ENCODE measurements around the gene TUFT1.
A peak's percentile ranks its signal among the peaks of the same experiment; 100 is the strongest.

Gene TUFT1

DNA sequence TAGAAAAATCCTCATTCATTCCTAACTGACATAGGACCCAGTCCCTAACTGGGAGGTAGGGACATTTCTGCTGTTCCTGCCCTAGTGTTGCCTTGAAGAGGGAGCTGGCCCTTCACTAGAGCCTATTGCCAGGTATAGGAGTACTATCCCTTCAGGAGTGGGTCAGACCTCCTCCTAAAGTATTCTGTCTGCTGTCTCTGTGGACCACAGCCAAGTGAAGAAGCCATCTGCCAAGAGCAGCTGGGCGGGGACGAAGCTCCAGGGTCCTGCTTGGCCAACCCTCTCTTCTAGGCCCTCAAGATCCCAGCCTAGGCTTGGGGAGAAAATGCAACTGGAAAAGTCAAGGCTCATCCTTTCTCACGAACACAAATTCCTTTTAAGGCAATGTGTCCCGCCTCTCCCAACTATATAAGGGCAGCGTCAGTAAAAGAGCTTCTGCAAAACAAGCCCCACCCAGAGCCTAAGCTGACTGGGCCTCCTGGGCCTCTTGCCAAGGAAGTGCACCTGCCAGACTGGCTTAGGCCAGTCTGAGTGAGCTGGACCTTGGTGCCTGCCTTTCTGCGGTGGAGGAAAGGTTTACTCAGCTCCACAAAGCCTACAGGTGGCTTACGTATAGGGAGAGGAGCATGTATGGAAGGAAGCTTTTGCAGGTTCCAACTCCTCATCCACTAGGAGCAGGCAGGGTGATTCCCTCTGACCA lies 638 bp upstream of the TUFT1 start:
- DNase-seq: no peak

DNA sequence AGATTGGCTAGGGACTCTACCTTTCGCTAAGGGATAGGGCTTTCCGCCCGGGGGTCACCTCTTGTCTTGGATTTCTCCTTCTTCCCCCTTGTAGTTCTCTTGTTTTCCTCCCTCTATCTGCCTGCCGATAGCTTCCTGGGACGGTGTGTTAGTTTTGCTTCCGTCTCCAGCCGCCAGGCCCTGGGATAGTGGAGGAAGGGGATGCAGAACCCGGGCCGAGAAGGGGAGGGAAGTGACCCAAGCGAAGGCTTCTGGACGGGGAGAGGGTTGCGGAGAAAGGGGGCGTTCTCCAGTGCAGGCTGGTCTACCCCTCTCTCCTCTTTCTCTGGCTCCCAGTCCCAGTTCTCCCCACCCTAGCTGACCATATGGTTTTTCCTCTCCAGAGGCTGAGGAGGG lies 871 bp downstream of the TUFT1 start:
- no peak for DNase-seq

DNA sequence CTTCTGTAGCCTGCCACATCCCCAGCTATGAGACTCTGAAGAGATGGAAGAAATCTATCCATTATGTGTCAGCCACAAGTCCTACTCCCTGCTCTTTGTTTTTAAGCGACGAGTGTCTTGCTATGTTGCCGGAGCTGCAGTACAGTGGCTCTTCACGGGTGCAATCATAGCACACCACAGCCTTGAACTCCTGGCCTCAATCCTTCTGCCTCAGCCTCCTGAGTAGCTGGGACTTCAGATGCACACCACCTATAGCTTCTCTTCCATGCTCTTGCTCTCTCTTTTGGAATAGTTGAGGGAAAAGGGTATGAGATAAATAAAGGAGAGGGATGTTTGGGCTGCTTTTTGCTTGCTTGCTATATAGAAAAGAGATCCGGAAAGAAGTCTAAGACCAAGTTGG lies 1.6 kb downstream of the TUFT1 start:
- no peak for DNase-seq

DNA sequence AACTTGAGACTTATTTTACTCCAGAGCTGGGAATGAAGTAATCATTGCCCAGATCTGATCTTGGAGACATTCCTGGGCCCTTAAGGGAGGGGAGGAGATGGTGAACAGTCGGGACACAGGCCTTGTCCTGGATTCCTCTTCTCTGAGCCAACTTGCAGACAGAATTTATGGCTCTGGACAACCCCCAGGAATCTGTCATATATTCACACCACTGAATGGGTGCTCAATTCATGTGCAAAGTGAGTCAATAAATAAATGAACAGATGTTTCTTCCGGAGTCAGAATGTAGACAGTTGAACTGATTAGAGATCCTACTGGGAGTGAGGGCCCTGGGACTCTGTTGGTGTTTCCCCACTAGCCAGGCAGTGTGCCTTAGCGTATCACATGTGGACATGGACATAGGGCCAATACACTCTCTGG lies 2.6 kb downstream of the TUFT1 start:
- no peak for DNase-seq

DNA sequence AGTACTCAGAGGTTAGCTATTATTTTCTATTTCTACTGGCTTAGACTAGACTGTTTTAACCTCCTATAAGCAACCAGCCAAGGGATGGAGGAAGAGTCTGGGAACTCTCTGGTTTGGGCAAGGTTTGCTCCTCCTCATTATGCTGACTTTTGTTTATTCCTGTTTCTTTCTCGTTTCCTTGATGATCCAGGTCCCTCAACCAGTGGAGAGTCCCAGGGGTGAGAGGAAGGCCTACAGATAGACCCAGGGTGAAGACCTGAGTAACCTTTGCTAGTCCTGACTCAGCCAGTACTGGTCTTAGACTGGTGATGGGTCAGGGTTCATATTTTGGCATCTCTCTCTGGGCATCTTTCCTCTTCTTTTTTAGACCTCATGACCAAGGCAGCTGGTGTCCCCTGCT lies 5.4 kb downstream of the TUFT1 start:
- no peak for DNase-seq

DNA sequence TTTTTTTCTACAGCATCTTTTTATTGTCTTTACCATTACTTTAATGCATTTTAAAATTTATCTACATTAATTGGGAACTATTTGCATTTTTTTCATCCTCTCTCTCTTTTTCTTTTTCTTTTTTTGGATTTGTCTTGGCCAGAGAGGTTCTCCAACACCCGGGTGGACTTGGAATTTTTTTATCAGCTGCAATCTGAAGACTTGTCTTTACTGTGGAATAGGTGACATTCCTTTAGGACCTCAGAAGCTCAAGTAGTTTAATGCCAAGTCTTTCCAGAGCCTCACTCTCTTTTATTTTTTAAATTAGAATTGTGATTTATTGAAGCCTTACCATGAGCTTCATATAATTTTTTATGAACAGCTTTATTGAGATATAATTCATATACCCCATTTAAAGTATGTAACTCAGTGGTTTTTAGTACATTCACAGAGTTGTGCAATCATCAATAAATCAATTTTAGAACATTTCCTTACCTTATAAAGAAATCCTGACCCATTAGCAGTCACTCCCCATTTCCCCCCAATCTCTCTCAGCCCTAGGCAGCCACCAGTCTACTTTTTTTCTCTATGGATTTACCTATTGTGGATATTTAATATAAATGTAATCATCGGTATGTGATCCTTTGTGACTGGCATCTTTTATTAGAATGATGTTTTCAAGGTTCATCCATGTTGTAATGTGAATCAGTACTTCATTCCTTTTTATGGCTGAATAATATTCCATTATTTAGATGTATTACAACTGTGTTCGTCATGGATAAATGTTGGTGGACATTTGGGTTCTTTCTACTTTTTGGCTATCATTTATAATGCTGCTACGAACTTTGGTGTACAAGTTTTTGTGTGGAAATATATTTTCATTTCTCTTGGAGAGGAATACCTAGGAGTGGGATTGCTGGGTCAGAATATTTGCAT lies 6.2 kb downstream of the TUFT1 start:
- DNase-seq: no peak

DNA sequence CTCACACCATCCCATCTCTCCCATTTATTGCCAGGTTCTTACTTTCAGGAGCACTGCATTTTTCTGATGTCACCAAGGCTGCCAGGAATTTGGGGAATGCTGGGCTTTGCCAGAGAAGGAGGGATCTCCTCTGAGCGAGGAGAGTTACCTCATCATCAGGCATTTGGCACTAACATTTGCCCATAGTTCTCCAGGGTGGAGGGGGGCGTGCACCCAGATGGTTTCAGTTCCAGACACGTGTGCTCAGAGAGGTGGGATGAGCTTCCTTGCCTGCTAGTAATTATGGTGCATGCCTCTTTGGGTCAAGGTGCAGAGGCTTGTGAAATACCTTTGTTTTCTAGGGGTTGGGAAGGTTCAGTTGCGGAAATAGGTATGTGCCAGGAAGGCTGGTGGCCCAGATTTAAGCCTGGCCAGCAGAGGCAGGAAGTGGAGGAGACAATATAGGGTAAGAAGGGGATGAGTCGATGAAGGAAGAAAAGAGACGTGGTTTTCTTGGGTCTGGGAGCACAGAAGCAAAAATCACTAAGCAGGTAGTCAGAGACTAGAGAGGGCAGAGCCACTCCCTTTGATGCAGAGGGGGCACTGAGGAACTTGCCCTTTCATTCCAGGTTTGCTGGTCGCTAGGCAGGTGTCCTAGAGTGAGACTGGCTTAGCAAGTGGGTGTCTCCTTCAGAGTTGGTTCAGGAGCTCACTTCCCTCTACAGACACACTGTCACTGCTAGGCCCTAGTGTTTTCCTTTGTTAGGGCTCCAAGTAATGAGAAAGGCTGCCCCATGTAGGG lies 7.2 kb downstream of the TUFT1 start:
- no peak for DNase-seq

DNA sequence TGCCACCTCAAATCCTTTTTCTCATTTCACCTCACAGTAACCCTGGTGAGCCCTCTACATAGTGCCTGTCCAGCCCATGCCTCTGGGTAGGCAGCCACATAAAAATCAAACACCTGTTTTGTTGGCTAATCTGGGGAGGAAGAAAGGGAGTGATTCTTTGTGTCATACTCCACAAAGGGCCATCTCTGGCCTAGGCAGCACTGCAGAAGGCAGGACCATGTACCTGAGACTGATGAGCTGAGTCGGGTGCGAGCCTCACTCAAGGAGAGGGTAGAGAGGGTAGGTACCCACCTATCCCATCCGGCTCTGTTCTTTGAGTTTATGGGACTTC lies 7.8 kb downstream of the TUFT1 start:
- no peak for DNase-seq

DNA sequence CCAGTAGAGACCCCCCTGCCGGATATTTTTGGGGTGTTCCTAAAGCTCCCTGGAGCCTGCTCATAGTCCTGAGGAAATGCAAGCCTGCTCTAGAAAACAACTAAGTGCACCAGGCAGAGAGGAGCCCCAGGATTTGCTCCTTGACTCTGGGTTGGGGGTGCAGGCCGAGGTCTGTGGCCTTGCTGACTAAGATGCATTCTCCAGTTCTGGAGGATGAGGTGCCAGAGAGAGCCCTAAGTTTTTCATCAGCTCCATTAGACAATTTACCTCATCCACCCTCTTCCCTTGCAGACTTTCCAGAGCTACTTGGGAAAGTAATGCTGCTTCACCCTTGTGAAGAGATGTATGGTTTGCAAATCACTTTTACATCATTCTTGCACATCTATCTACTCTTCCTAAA lies 9.1 kb downstream of the TUFT1 start:
- DNase-seq: no peak

DNA sequence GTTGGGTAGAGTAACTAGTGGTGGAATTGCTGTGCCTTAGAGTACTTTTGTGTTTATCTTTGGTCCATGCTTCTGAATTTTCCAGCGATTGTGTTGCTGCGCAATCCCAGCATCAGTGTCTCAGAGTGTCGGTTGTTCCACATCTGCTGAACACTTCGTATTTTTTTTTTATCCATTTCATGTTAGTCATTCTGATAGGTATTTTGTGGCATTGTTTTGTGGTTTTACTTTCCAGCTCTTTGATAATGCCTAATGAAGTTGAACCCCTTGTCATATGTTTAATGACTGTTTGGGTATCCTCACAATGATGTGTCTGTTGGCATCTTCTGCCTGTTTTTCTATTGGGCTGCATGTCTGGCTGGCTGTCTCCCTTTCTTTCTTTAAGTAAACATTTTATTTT lies 13.6 kb downstream of the TUFT1 start:
- no peak for DNase-seq

DNA sequence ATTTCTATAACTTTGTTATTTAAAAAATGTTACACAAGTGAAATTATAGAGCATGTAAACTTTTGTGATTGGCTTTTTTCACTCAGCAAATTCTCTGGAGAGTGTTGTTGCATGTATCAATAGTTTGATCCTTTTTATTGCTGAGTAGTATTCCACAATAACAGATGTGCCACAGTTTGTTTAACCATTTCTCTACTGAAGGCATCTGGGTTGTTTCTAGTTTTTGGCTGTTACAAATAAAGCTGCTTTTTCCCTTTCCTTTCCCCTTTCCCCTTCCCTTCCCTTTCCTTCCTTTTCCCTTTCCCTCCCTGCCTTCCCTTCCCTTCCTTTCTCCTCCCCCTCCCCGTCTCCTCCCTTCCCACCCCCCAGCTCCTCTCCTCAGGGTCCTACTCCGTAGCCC lies 15.9 kb downstream of the TUFT1 start:
- DNase-seq: no peak

DNA sequence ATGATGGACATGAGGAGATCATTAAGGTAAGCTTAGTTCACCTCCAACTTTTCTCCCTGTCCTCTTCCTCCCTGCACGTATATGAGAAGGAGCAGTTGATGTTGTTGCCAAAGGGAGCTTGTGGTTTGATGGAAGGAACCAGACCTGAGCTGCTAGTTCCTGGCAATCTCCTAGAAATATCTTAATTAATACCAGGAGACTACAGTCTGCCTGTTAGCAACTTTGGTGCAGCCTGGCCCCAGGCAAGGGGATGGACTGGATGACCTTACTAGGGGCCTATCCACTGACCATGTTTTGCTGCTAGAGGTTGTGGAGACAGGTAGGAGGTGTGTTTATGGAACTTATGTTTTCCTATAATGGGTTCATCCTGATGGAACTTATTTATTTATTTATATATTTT lies 22.6 kb downstream of the TUFT1 start:
- DNase-seq: no peak

DNA sequence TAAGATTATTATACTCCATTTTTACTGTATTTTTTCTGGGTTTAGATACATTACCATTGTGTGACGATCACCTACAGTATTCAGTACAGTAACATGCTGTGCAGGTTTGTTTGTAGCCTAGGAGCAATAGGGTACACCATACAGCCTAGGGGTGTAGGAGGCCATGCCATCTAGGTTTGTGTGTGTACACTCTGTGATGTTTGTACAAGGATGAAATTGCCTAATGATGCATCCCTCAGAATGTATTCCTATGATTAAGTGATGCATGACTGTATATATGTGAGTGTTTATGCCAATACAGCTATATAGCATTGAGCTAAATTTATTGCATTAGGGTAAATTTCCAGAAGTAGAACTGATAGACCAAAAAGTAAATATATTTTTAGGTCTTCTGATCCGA lies 23.3 kb downstream of the TUFT1 start:
- DNase-seq: no peak

DNA sequence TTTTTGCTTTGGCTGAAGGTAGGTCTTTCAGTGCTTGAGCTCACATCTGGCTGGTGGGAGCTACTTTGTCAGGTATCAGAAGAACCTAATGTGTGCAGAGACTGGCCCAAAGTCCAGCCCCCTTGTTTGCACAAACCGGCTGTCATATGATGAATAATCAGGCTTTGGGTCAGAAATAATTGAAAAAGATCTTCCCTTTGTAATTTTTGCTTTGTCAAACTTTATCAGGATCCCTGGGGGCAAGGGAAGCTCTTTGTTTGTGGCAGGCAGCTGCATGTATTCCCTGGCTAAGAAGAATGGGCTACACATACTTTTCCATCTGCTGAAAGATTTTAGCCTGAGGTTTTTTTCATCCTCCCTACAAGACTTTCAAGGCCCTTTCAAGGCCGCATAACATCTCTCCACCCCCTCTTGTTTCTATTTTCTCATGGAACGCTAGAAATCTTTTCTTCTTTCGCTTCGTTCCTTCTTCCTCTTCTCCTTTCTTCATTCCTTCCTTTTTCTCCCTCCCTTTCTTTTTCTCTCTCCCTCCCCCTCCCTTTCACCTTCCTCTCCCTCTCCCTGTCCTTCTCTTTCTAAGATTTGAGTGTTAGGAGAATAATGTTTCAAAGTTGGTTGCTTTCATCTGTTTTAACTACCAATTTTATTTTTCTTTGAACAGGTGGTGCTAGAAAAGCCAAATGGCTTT lies 25.5 kb downstream of the TUFT1 start:
- no peak for DNase-seq

DNA sequence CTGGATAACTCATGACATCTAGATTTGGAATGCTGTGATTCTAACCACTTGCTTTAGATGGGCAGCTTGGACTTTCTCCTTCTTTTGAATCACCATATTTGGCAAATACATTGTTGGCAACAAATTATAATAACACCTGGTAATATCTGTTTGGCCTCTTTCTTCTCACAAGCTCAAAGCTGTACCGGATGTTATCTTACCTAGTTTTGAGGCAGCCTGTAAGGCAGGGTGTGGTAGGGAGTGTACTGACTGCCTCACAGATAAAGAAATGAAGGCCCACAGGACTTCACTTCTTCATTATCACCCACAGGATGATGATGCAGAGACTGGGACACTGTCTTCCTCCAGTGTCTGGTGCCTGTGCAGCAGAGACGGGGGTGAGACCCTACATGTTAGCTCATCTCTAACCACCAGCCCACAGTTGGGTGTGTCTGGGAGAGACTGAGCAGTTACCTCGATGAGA lies 28.5 kb downstream of the TUFT1 start:
- DNase-seq: no peak

DNA sequence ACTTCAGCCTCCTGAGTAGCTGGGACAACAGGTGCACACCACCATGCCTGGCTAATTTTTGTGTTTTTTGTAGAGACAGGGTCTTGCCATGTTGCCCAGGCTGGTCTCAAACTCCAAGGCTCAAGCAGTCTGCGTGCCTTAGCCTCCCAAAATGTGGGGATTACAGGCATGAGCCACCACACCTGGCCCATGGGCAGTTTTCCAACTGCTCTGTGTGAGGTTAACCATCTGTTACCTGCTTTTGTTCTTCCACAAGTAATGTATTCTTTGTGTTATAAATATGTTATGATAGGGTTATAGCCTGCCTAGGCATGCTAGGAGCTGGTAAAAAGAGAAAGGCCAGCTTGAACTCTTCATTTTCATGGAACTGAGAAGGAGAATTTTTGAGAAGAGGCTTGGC lies 30.7 kb downstream of the TUFT1 start:
- DNase-seq: no peak

DNA sequence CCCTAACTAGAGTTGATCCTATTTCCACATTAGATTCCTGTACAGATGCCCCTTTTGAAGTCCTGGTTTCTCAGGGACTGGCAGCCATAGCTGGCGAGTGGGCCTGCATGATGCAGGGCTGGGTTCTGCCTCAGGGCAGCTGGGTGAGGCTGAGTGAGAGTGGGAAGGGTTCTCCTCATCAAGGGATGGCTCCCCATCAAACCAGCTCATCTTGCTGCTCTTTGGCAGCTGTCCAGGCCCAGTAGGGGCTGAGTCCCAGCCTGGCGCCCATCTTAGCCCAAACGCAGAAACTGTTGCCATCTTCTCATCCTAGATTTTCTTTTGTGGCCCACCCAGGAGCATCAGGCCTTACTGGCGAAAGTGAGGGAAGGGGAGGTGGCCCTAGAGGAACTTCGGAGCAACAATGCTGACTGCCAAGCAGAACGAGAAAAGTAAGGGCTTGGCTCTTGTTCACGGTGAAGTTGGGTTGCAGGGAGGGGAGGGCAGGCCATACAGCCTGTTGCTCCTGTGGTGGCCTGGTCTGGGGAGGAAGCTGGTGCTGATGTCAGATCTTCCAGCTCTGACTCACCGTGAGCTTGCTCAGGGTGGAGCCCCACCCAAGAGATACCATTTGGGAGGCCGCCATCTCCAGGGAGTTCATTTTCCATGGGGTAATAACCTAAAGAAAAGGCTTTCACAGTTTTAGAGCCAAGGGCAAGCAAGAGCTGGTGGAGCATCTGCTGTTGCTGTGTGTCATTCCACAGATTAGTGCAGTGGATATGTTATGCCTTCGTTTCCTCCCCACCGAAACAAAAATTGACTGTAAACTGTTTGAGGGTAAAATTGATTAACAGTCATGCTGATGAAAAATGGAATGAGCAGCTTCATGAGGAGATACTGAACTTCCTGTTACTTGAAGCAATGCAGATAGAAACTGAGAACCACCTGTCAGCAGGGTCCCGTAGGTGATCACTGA lies 34.7 kb downstream of the TUFT1 start:
- peak; percentile 10 for DNase-seq

DNA sequence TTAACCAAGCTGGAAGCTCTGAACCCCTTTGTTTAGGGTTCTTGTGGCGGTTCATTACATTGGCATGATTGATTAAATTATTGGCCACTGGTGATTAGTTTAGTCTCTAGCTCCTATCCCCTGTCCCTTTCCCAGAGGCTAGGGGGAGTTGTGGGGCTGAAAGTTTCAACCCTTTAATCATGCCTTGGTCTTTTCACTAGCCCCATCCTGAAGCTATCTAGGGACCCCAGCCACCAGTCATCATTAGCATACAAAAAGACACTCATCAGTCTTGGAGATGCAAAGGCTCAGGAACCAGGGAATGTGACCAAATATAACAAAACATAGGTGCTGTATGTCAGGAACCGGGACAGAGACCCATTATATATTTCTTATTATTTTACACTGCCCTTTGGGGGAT lies 37.1 kb downstream of the TUFT1 start:
- DNase-seq: no peak

DNA sequence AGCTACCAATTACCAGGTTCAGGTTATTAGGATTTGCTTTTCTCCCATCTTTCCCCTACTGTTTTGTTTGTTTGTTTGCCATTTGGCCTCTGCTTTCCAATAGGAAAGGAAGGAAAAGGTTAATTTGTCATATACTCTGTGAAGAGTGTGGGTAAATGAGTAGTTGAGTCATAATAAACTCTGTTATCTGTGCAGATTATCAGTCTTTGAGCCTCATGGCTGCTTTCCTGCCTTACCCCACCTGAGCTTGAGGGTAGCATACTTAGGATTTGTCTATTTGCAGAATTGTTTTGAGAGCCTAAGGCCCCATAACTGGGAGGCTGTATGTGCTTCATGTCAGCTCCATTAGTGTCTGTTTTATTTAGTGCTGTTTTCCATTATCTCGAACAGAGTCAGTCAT lies 38.8 kb downstream of the TUFT1 start:
- DNase-seq: no peak

DNA sequence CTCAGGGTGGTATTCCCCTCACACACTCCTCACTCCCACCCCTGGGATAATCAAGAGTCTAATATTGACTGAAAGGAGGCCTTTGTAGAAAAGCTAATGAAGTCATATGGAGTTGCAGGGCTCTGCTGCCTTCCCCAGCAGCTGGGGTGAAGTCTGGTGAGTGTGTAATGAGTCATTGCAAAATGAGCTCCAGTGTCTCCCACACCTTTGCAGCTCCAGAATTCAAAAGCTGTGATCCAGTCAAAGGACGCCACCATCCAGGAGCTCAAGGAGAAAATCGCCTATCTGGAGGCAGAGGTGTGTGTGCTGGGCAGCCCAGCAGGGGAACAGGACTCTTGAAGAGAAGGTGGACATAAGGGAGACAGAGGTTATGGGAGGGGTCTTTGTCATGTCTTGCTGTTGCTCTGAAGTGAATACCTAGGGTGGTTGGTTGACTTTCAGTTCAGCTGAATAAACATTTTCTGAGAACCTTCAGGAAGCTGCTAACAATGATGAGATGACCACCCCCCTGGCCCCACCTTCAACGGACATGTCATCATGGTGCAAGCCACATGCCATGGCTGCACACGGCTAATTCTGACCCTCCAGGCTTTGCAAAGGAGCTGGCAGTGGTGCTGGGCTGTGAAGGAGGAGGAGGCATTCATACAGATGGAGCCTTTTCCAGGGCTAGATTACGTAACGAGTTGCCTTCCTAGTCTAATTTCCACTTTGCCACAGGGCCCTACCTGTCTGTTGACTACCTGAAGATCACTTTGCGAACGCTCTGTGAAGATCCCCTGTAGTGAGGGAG lies 39.5 kb downstream of the TUFT1 start:
- no peak for DNase-seq

DNA sequence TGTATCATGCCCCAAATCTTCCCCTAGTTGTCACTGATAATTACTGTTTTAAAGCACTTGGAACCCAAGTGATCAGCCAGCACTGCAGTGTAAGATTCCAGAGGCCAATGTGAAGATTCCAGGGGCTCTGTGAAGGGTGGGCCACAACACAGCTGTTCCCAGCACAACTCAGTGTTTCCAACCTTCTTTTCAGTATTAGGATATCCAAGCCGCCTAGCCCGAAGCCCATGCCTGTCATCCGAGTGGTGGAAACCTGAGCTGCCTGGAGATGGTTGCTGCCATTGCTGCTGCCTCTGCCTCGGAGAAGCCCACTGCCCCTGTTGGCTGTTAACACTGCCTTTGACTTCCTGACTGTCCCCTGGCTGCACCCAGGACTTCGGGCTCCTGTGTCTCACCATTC lies 41.3 kb downstream of the TUFT1 start:
- no peak for DNase-seq
